HCT116 (cell line): ENCODE measurements around the gene LDB2.

Experiments
- CEBPB ChIP-seq: IDR thresholded peaks from 2 replicates; pipeline ENCODE4 v1.6.1; 2012; ENCODE audit warnings: low read depth
- EGR1 ChIP-seq: IDR thresholded peaks from 2 replicates; pipeline ENCODE4 v1.6.1; 2012; ENCODE audit warnings: low read depth
- ELF1 ChIP-seq: IDR thresholded peaks from 2 replicates; pipeline ENCODE4 v1.6.1; 2012; ENCODE audit warnings: low read depth, borderline replicate concordance
- EZH2 ChIP-seq: fragments of 200-600 bp; sonication (generic); IDR thresholded peaks from 2 replicates; pipeline ENCODE4 v1.6.1; 2017; ENCODE audit warnings: antibody characterized with exemption, mixed run types
- JUND ChIP-seq: IDR thresholded peaks from 2 replicates; pipeline ENCODE4 v1.6.1; 2012
- POLR2A ChIP-seq: IDR thresholded peaks from 2 replicates; pipeline ENCODE4 v1.7.0; 2011; ENCODE audit warnings: borderline replicate concordance; ENCODE audit not compliant: insufficient read depth, insufficient read length; ENCODE audit errors: extremely low read depth
- POLR2AphosphoS5 ChIP-seq: IDR thresholded peaks from 2 replicates; pipeline ENCODE4 v1.6.1; 2011; ENCODE audit warnings: mild to moderate bottlenecking, low read depth, low read length, moderate library complexity
- REST ChIP-seq: IDR thresholded peaks from 2 replicates; pipeline ENCODE4 v1.6.1; 2012; ENCODE audit warnings: low read depth
- SRF ChIP-seq: IDR thresholded peaks from 2 replicates; pipeline ENCODE4 v1.6.1; 2012; ENCODE audit warnings: low read depth
- ZNF274 ChIP-seq: fragments of 200-500 bp; sonication (Bioruptor generic); IDR thresholded peaks from 2 replicates; pipeline ENCODE4 v1.6.1; 2014; ENCODE audit warnings: mild to moderate bottlenecking, low read depth, low read length, inconsistent platforms
- TF ChIP-seq, protein P1 (sequence below), 3 experiments: fragments of 200-600 bp in 1 of 3; sonication (generic) in 1 of 3; IDR thresholded peaks in 2 of 3; conservative IDR thresholded peaks in 1 of 3; 2 replicates each; pipeline ENCODE4 v1.5.1; 2012 to 2017; ENCODE audit warnings: low read depth in 2 of 3, low read length in 2 of 3, antibody characterized with exemption in 1 of 3, borderline replicate concordance in 1 of 3, control low read depth in 1 of 3, mild to moderate bottlenecking in 1 of 3, mixed read lengths in 1 of 3, mixed run types in 1 of 3, moderate library complexity in 1 of 3; ENCODE audit not compliant: insufficient read depth in 1 of 3
- TF ChIP-seq, protein P2 (sequence below): IDR thresholded peaks from 2 replicates; pipeline ENCODE4 v1.6.1; 2012
- TF ChIP-seq, protein P3 (sequence below): IDR thresholded peaks from 2 replicates; pipeline ENCODE4 v1.6.1; 2012

GRCh38 chr4:16505726-16506125 is 392.7 kb downstream of the LDB2 start:
- TF ChIP-seq, protein P1, sequence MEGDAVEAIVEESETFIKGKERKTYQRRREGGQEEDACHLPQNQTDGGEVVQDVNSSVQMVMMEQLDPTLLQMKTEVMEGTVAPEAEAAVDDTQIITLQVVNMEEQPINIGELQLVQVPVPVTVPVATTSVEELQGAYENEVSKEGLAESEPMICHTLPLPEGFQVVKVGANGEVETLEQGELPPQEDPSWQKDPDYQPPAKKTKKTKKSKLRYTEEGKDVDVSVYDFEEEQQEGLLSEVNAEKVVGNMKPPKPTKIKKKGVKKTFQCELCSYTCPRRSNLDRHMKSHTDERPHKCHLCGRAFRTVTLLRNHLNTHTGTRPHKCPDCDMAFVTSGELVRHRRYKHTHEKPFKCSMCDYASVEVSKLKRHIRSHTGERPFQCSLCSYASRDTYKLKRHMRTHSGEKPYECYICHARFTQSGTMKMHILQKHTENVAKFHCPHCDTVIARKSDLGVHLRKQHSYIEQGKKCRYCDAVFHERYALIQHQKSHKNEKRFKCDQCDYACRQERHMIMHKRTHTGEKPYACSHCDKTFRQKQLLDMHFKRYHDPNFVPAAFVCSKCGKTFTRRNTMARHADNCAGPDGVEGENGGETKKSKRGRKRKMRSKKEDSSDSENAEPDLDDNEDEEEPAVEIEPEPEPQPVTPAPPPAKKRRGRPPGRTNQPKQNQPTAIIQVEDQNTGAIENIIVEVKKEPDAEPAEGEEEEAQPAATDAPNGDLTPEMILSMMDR (IDR thresholded peaks at IDR 0.05 in 2 of 3, conservative IDR thresholded peaks at IDR 0.05 in 1 of 3; ENCODE audit: borderline replicate concordance in 1 of 3, insufficient read depth in 1 of 3, low read depth in 2 of 3, low read length in 2 of 3), result peak in 2 of 3 experiments; percentile 10 to 27; a peak in 1 of 6 replicates
- TF ChIP-seq POLR2A (no peak), POLR2AphosphoS5 (no peak), ZNF274 (no peak), CEBPB (no peak), EGR1 (no peak), EZH2 (no peak), ELF1 (no peak), REST (no peak), JUND (no peak), SRF (no peak)
- TF ChIP-seq, protein P2, sequence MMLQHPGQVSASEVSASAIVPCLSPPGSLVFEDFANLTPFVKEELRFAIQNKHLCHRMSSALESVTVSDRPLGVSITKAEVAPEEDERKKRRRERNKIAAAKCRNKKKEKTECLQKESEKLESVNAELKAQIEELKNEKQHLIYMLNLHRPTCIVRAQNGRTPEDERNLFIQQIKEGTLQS, result no peak
- TF ChIP-seq, protein P3, sequence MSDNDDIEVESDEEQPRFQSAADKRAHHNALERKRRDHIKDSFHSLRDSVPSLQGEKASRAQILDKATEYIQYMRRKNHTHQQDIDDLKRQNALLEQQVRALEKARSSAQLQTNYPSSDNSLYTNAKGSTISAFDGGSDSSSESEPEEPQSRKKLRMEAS, result no peak
